Ovary (tissue), 9 donors: Measurements from ENCODE around the gene FBXO4. TPM values are rescaled to one million over a fixed set of nuclear protein-coding genes. Genes with fewer than 3 reads are reported as not detected.

ENCODE experiments used
- DNase-seq, 5 donors: peaks; one replicate each; pipeline ENCODE4 v3.0.0-alpha.2; 2019 to 2020
- H3K27ac ChIP-seq, 2 donors: fragments of 200-600 bp; one replicate each; pipeline versions ENCODE4 v1.5.1 to v1.8.0; 2019 to 2022
- H3K27me3 ChIP-seq: fragments of 200-600 bp; one replicate; pipeline ENCODE4 v1.8.0; 2022
- H3K36me3 ChIP-seq: fragments of 200-600 bp; sonication (generic); one replicate; pipeline ENCODE4 v1.5.1; 2019
- H3K4me1 ChIP-seq: one replicate; pipeline ENCODE4 v1.8.1; 2013; ENCODE audit warnings: mild to moderate bottlenecking, moderate library complexity; ENCODE audit not compliant: insufficient read depth
- H3K4me3 ChIP-seq: fragments of 200-600 bp; sonication (generic); one replicate; pipeline ENCODE4 v1.5.1; 2017
- H3K9me3 ChIP-seq, 2 donors: fragments of 200-600 bp in 1 of 2; sonication (generic) in 1 of 2; one replicate each; pipeline versions ENCODE4 v1.5.1 to v1.8.1; 2013 to 2019; ENCODE audit warnings: mild to moderate bottlenecking in 1 of 2, moderate library complexity in 1 of 2
- CTCF ChIP-seq, 3 donors: fragments of 450-650 bp in 2 of 3; fragments of 200-600 bp in 1 of 3; IDR thresholded peaks; one replicate each; pipeline versions ENCODE4 v1.5.1 to v1.8.0; 2016 to 2022; ENCODE audit warnings: antibody characterized with exemption in 3 of 3, mild to moderate bottlenecking in 1 of 3
- EP300 ChIP-seq: sonication (generic); formaldehyde crosslinking; IDR thresholded peaks from one replicate; pipeline ENCODE4 v1.6.1; 2017; ENCODE audit warnings: antibody characterized with exemption
- POLR2A ChIP-seq: fragments of 450-650 bp; IDR thresholded peaks from one replicate; pipeline ENCODE4 v1.6.1; 2017; ENCODE audit warnings: antibody characterized with exemption, mild to moderate bottlenecking, moderate library complexity
- WGBS, 3 donors: extraction: QIAGEN DNeasy Blood & Tissue Kit in 1 of 3; methylation state at CpG; one replicate each; pipeline versions ENCODE4 v1.1.5 to v1.1.7; 2013 to 2017; 5-methylcytosine and 5-hydroxymethylcytosine counted together
- intact Hi-C, 4 donors: fragments of 100-400 bp; cut with DNase I; formaldehyde crosslinking; loops; one replicate each; pipeline versions ENCODE4 v1.11.0 to v1.15.1; 2022 to 2023
- polyA plus RNA-seq, 2 donors: library from polyadenylated mRNA; stranded (reverse); fragments of 200-250 nt in 1 of 2; fragments of 350-450 nt in 1 of 2; fragmentation: Illumina TruSeq in 1 of 2; extraction: RNeasy Lipid Tissue Mini Kit (QIAGEN cat#74804) in 1 of 2; gene quantifications; one replicate each; pipeline ENCODE4 v1.2.3, GENCODE V29; 2013 to 2014
- total RNA-seq, 7 donors: library from RNA; depleted of rRNA in 2 of 7; stranded (reverse); fragments of >200 nt in 2 of 7; fragmentation: NEBNext Ultra II Directional in 3 of 7; extraction: Animal tissue kit (Norgen Biotek cat#: 25700) in 3 of 7; gene quantifications; one replicate each; pipeline versions ENCODE4 v1.1.0 to v1.2.4, GENCODE V29; 2016 to 2023
- donor health status: DM: no; HTN: no; CAD: no; lungs with moderate emphysema.
- donor health status: DM: no; HTN: no; CAD: no.
- donor health status: Bipolar disorder and iron deficiency.
- donor health status: DM: yes; HTN: yes; CAD: no.
- donor health status: DM: no; HTN: no; CAD: no.
- donor health status: DM: yes; HTN: yes; CAD: no.

Gene FBXO4
- total and polyA plus RNA-seq, 9 donors, result 7.4 to 16.3 (median 8.7) TPM

- H3K4me1 ChIP-seq, result no peaks in the 10 kb centered on the region
- WGBS, 3 donors, result 81 to 90% (median 84%) methylated on average over 6 of the region's 6 CpGs
- no peak for DNase-seq
- H3K27me3 ChIP-seq, result no peaks in the 10 kb centered on the region
- intact Hi-C loops, result no loop called here
- H3K4me3 ChIP-seq, result no peak overlapping the region
- no peak overlapping the region for H3K27ac ChIP-seq
- H3K36me3 ChIP-seq, result no peaks in the 10 kb centered on the region
- TF ChIP-seq EP300 (no peak), POLR2A (no peak), CTCF (IDR thresholded peaks at IDR 0.05) (no peak)
- H3K9me3 ChIP-seq, result no peaks in the 10 kb centered on the region
Observed at GRCh38 chr5:41966401-41967105, 41.5 kb downstream of the FBXO4 start.

- no peaks in the 10 kb centered on the region for H3K36me3 ChIP-seq
- no peaks in the 10 kb centered on the region for H3K9me3 ChIP-seq
- H3K27ac ChIP-seq, result no peak overlapping the region
- H3K4me1 ChIP-seq, result no peaks in the 10 kb centered on the region
- intact Hi-C loops, result no loop called here
- no peak for DNase-seq
- WGBS, 3 donors, result 81 to 88% (median 86%) methylated on average over 3 of the region's 3 CpGs
- TF ChIP-seq EP300, result no peak
- H3K4me3 ChIP-seq, result no peak overlapping the region
- H3K27me3 ChIP-seq, result no peaks in the 10 kb centered on the region
Observed at GRCh38 chr5:41967401-41967800, 42.3 kb downstream of the FBXO4 start.

- H3K4me1 ChIP-seq, result no peaks in the 10 kb centered on the region
- no peak overlapping the region for H3K27ac ChIP-seq
- no peak overlapping the region for H3K4me3 ChIP-seq
- no peak for DNase-seq
- H3K27me3 ChIP-seq, result no peaks in the 10 kb centered on the region
- H3K9me3 ChIP-seq, result no peaks in the 10 kb centered on the region
- whole genome bisulfite sequencing, 3 donors, result 91 to 95% (median 92%) methylated on average over 22 of the region's 22 CpGs
- intact Hi-C loops, result no loop called here
- TF ChIP-seq EP300 (no peak), CTCF (IDR thresholded peaks at IDR 0.05) (no peak), POLR2A (no peak)
- no peaks in the 10 kb centered on the region for H3K36me3 ChIP-seq
Observed at GRCh38 chr5:41968153-41968723, 43.2 kb downstream of the FBXO4 start.

- DNase-seq, result no peak
- Histone ChIP-seq H3K9me3 (no peaks in the 10 kb centered on the region), H3K4me3 (no peak overlapping the region), H3K27ac (no peak overlapping the region), H3K4me1 (no peaks in the 10 kb centered on the region), H3K27me3 (no peaks in the 10 kb centered on the region), H3K36me3 (no peaks in the 10 kb centered on the region)
- TF ChIP-seq EP300 (no peak), CTCF (IDR thresholded peaks at IDR 0.05) (no peak), POLR2A (no peak)
- 88 to 95% (median 92%) methylated on average over 3 of the region's 3 CpGs for WGBS, 3 donors
- intact Hi-C loops, result no loop called here
Observed at GRCh38 chr5:41973087-41973486, 48.0 kb downstream of the FBXO4 start.

- DNase-seq, result no peak
- Histone ChIP-seq H3K9me3 (no peaks in the 10 kb centered on the region), H3K36me3 (no peaks in the 10 kb centered on the region), H3K4me3 (no peak overlapping the region), H3K4me1 (no peaks in the 10 kb centered on the region), H3K27me3 (no peaks in the 10 kb centered on the region), H3K27ac (no peak overlapping the region)
- TF ChIP-seq CTCF (IDR thresholded peaks at IDR 0.05) (no peak), EP300 (no peak), POLR2A (no peak)
- intact Hi-C loops, result no loop called here
- 23 to 43% (median 33%) methylated on average over 2 of the region's 2 CpGs for WGBS, 3 donors
Observed at GRCh38 chr5:41973887-41974286, 48.8 kb downstream of the FBXO4 start.
